HepG2 (cell line): Measurements from ENCODE around the gene ZBTB7C. TPM values are rescaled to one million over a fixed set of nuclear protein-coding genes. Genes with fewer than 3 reads are reported as not detected.

Experiments used
- ATAC-seq: fragments of 200-7000 bp; cut with Tn5 transposase; 3 replicates; pipeline ENCODE4 v1.9.1; 2020; ENCODE audit warnings: mild to moderate bottlenecking, moderate library complexity
- BruUV-seq: library from RNA; stranded (reverse); fragments of 400-500 nt; replicated peaks from 2 replicates; lab custom pipeline; 2021; lab: Mats Ljungman, UMichigan
- CTCF ChIA-PET: fragments of 300-600 bp; formaldehyde crosslinking; extraction: SDS; loops from one replicate; lab custom pipeline; 2021; ENCODE audit warnings: low total read pairs, inconsistent platforms, low intra/inter-chr PET ratio; lab: Yijun Ruan, JAX
- POLR2A ChIA-PET: fragments of 350-600 bp; sonication (Branson Sonifier 250); formaldehyde crosslinking; loops from one replicate; lab custom pipeline; 2020; ENCODE audit warnings: antibody characterized with exemption, inconsistent platforms; lab: Yijun Ruan, JAX
- DNase-seq: peaks from one replicate; pipeline ENCODE4 v3.0.0-alpha.2; 2015; ENCODE audit warnings: low spot score
- FAIRE-seq: peaks from 3 replicates; lab custom pipeline; 2011; peaks lifted over from hg19 to GRCh38; lab: Jason Lieb, UNC
- H2AFZ ChIP-seq: one replicate; pipeline ENCODE4 v1.6.1; 2011; ENCODE audit warnings: low read length, inconsistent platforms
- H3K27ac ChIP-seq: fragments of 300-600 bp; 3 replicates; pipeline ENCODE4 v1.8.0; 2011; ENCODE audit warnings: mixed run types, mild to moderate bottlenecking, mixed read lengths, low read length, inconsistent platforms; ENCODE audit not compliant: insufficient read depth; ENCODE audit errors: extremely low read length
- H3K27me3 ChIP-seq, 2 experiments: fragments of 200-600 bp in 1 of 2; 2 replicates in 1 of 2; 3 replicates in 1 of 2; pipeline versions ENCODE4 v1.6.0 to v1.8.0; 2011; ENCODE audit warnings: low read length in 2 of 2, mild to moderate bottlenecking in 2 of 2, moderate library complexity in 2 of 2, inconsistent platforms in 1 of 2; ENCODE audit not compliant: insufficient read depth in 2 of 2, control insufficient read depth in 1 of 2
- H3K36me3 ChIP-seq, 2 experiments: fragments of 200-600 bp in 1 of 2; replicated peaks in 1 of 2; 2 replicates in 1 of 2; 3 replicates in 1 of 2; pipeline versions ENCODE4 v1.5.1 to v1.8.0; 2011; ENCODE audit warnings: low read length in 2 of 2, inconsistent platforms in 1 of 2; ENCODE audit not compliant: insufficient read depth in 2 of 2, control insufficient read depth in 1 of 2
- H3K4me1 ChIP-seq: 2 replicates; pipeline ENCODE4 v1.5.1; 2012; ENCODE audit warnings: low read length, inconsistent platforms; ENCODE audit not compliant: insufficient read depth
- H3K4me2 ChIP-seq: 2 replicates; pipeline ENCODE4 v1.6.0; 2011; ENCODE audit warnings: low read depth, low read length, inconsistent platforms
- H3K4me3 ChIP-seq, 3 experiments: fragments of 200-600 bp in 1 of 3; sonication (generic), shearing (Covaris generic) in 1 of 3; replicated peaks in 1 of 3; 2 replicates each; pipeline ENCODE4 v1.5.1; 2011 to 2016; ENCODE audit warnings: low read length in 3 of 3, inconsistent platforms in 2 of 3, low read depth in 2 of 3, mild to moderate bottlenecking in 2 of 3, control low read depth in 1 of 3, mixed read lengths in 1 of 3; ENCODE audit not compliant: insufficient read depth in 1 of 3
- H3K79me2 ChIP-seq: one replicate; pipeline ENCODE4 v1.6.1; 2011; ENCODE audit warnings: low read length, inconsistent platforms; ENCODE audit not compliant: insufficient read depth
- H3K9ac ChIP-seq: 2 replicates; pipeline ENCODE4 v1.6.0; 2011; ENCODE audit warnings: mild to moderate bottlenecking, low read depth, low read length, inconsistent platforms; ENCODE audit not compliant: insufficient read depth
- H3K9me3 ChIP-seq: 2 replicates; pipeline ENCODE4 v1.5.1; 2012; ENCODE audit warnings: mild to moderate bottlenecking, low read length
- H4K20me1 ChIP-seq: 2 replicates; pipeline ENCODE4 v1.6.0; 2011; ENCODE audit warnings: inconsistent platforms, mild to moderate bottlenecking, low read length, moderate library complexity; ENCODE audit not compliant: insufficient read depth
- ADNP ChIP-seq: sonication (generic); formaldehyde crosslinking; IDR thresholded peaks from 2 replicates; pipeline ENCODE4 v1.4.0; 2020; ENCODE audit warnings: missing genetic modification reagents
- BRD4 ChIP-seq: sonication (generic); formaldehyde crosslinking; IDR thresholded peaks from 2 replicates; pipeline ENCODE4 v1.4.0; 2020; ENCODE audit warnings: missing genetic modification reagents
- CHD2 ChIP-seq: IDR thresholded peaks from 2 replicates; pipeline ENCODE4 v1.6.1; 2011; ENCODE audit warnings: low read depth, low read length, improper control_type of control experiment
- DNMT1 ChIP-seq: sonication (generic); formaldehyde crosslinking; IDR thresholded peaks from 2 replicates; pipeline ENCODE4 v1.5.1; 2020; ENCODE audit warnings: mild to moderate bottlenecking, missing genetic modification reagents
- FOSL1 ChIP-seq: sonication (generic); formaldehyde crosslinking; IDR thresholded peaks from 2 replicates; pipeline ENCODE4 v1.9.0; 2021; ENCODE audit warnings: missing genetic modification reagents, borderline replicate concordance
- RBFOX2 ChIP-seq: fragments of 200-400 bp; formaldehyde crosslinking; IDR thresholded peaks from 2 replicates; pipeline ENCODE4 v1.6.1; 2017; ENCODE audit warnings: low read depth, mild to moderate bottlenecking, low read length
- RBM39 ChIP-seq: fragments of 200-400 bp; formaldehyde crosslinking; IDR thresholded peaks from one replicate; pipeline ENCODE4 v1.6.1; 2018; ENCODE audit warnings: antibody characterized with exemption, mild to moderate bottlenecking, low read depth, low read length; ENCODE audit not compliant: poor library complexity, severe bottlenecking
- TFAP4 ChIP-seq: sonication (generic); IDR thresholded peaks from 2 replicates; pipeline ENCODE4 v1.6.1; 2016; ENCODE audit warnings: low read depth, borderline replicate concordance
- ZBTB7A ChIP-seq: sonication (generic); formaldehyde crosslinking; IDR thresholded peaks from 2 replicates; pipeline ENCODE4 v1.8.0; 2022; ENCODE audit warnings: mild to moderate bottlenecking, missing genetic modification reagents
- ZKSCAN8 ChIP-seq: IDR thresholded peaks from 2 replicates; pipeline ENCODE4 v1.6.1; 2016; ENCODE audit warnings: borderline replicate concordance, missing genetic modification reagents, missing compliant biosample characterization
- ZNF609 ChIP-seq: sonication (generic); formaldehyde crosslinking; IDR thresholded peaks from 2 replicates; pipeline ENCODE4 v1.4.0; 2020; ENCODE audit warnings: mild to moderate bottlenecking, missing genetic modification reagents, borderline replicate concordance
- ZNF674 ChIP-seq: sonication (generic); formaldehyde crosslinking; IDR thresholded peaks from 2 replicates; pipeline ENCODE4 v1.5.0; 2020; ENCODE audit warnings: low read depth, mild to moderate bottlenecking, missing genetic modification reagents
- WGBS: methylation state at CpG from one replicate; pipeline ENCODE4 v1.1.6; 2017; ENCODE audit warnings: low lambda C conversion rate; 5-methylcytosine and 5-hydroxymethylcytosine counted together
- in situ Hi-C: cut with HindIII; loops from 2 replicates; pipeline ENCODE4 v1.10.0; 2017; ENCODE audit warnings: low pct_unique_long_range_greater_than_20kb; ENCODE audit not compliant: extremely low pct_ligation_motif_present
- intact Hi-C: fragments of 100-400 bp; cut with micrococcal nuclease; formaldehyde crosslinking; loops from one replicate; pipeline ENCODE4 v1.10.0; 2022; ENCODE audit not compliant: unreplicated experiment
- polyA plus RNA-seq, 8 experiments: library from polyadenylated mRNA; depleted of rRNA in 3 of 8; stranded (reverse) in 7 of 8; unstranded in 1 of 8; fragments of >200 nt; fragmentation: Illumina TruSeq in 4 of 8; extraction: Trizol in 4 of 8; gene quantifications; 2 replicates each; pipeline versions ENCODE4 v1.2.1 to v1.2.3, GENCODE V29; 2011 to 2016; ENCODE audit warnings: low read depth in 4 of 8, missing spikeins in 1 of 8, mixed read lengths in 1 of 8; ENCODE audit not compliant: insufficient read depth in 1 of 8
- total RNA-seq, 5 experiments: library from RNA; depleted of rRNA; stranded (reverse); fragments of >200 nt; fragmentation: Illumina TruSeq; extraction: Trizol; gene quantifications; 2 replicates each; pipeline ENCODE4 v1.2.3, GENCODE V29; 2016; ENCODE audit warnings: low read depth in 1 of 5

ZBTB7C gene
- total and polyA plus RNA-seq, 2 of the 13 experiments (the other 11 are each of a cell fraction or from before 2014, with no cell fraction given): 0.01 to 0.04 TPM

- FAIRE-seq (no peak), DNase-seq (no peak), ATAC-seq (no peak)
- Histone ChIP-seq H3K27me3 (peaks cover 5 to 26% of the 10 kb centered on the region in 2 experiments; a peak in 3 of 5 replicates), H3K9ac (no peak overlapping the region), H3K27ac (no peak overlapping the region), H3K9me3 (no peaks in the 10 kb centered on the region), H4K20me1 (no peaks in the 10 kb centered on the region), H3K4me2 (no peak overlapping the region), H3K36me3 (no peaks in the 10 kb centered on the region), H3K4me3 (no peak overlapping the region), H2AFZ (no peak overlapping the region), H3K4me1 (no peaks in the 10 kb centered on the region), H3K79me2 (no peaks in the 10 kb centered on the region)
- in situ Hi-C loops: no loop called here
- CTCF ChIA-PET: no interaction called here
- POLR2A ChIA-PET: no interaction called here
- 6% methylated on average over 6 of the region's 6 CpGs for WGBS
- intact Hi-C loops: no loop called here
- no peak for TF ChIP-seq CHD2
- no peak for TF ChIP-seq RBFOX2
- TF ChIP-seq ZBTB7A (CRISPR knock-in tag): no peak
- TF ChIP-seq RBM39: no peak
- no peak for TF ChIP-seq TFAP4
- no peak for TF ChIP-seq BRD4 (CRISPR knock-in tag)
- TF ChIP-seq DNMT1 (CRISPR knock-in tag): no peak
- TF ChIP-seq ADNP (CRISPR knock-in tag): no peak
- TF ChIP-seq ZKSCAN8: no peak
- TF ChIP-seq ZNF609: no peak
- no peak for TF ChIP-seq ZNF674 (CRISPR knock-in tag)
- TF ChIP-seq FOSL1 (CRISPR knock-in tag): no peak
- BruUV-seq: no TSS peak
Observed at GRCh38 chr18:48314690-48315089, 94.5 kb downstream of the ZBTB7C start.
